Activated CD8-positive, alpha-beta memory T cell treated with anti-CD3 and anti-CD28 coated beads for 36 hours (primary cell): ENCODE results near the gene TJP2. TPM values are rescaled to one million over a fixed set of nuclear protein-coding genes. Genes with fewer than 3 reads are reported as not detected.

Experiments
- CTCF ChIA-PET: fragments of 350-600 bp; sonication (Branson Sonifier 250); formaldehyde crosslinking; loops from one replicate; lab custom pipeline; 2021; ENCODE audit warnings: antibody characterized with exemption; lab: Charles Lee
- POLR2A ChIA-PET: fragments of 350-600 bp; sonication (Branson Sonifier 250); formaldehyde crosslinking; loops from one replicate; lab custom pipeline; 2021; ENCODE audit warnings: antibody characterized with exemption; lab: Charles Lee
- total RNA-seq, 2 experiments: library from RNA; stranded (reverse); gene quantifications; one replicate each; pipeline ENCODE4 v1.2.3, GENCODE V29; 2021

Gene TJP2
- total RNA-seq, 2 experiments from 2014 or later, result 14.1 to 16.6 TPM

- CTCF ChIA-PET, result interaction anchor here (1.0 kb wide), 1 partner anchor 146 kb away, joined by 4 read pairs; the partner anchor contains the start of gene FXN
- POLR2A ChIA-PET, result no interaction called here
Measured at GRCh38 chr9:69181908-69182353, 7.9 kb downstream of the TJP2 start.

GRCh38 chr9:69184266-69184665 lies 10.2 kb downstream of the TJP2 start:
- CTCF ChIA-PET, result interaction anchor here (0.7 to 1.5 kb wide), 2 partner anchors 9 kb away, joined by 3 to 5 read pairs; no protein-coding TSS in a partner anchor
- POLR2A ChIA-PET, result no interaction called here

DNA sequence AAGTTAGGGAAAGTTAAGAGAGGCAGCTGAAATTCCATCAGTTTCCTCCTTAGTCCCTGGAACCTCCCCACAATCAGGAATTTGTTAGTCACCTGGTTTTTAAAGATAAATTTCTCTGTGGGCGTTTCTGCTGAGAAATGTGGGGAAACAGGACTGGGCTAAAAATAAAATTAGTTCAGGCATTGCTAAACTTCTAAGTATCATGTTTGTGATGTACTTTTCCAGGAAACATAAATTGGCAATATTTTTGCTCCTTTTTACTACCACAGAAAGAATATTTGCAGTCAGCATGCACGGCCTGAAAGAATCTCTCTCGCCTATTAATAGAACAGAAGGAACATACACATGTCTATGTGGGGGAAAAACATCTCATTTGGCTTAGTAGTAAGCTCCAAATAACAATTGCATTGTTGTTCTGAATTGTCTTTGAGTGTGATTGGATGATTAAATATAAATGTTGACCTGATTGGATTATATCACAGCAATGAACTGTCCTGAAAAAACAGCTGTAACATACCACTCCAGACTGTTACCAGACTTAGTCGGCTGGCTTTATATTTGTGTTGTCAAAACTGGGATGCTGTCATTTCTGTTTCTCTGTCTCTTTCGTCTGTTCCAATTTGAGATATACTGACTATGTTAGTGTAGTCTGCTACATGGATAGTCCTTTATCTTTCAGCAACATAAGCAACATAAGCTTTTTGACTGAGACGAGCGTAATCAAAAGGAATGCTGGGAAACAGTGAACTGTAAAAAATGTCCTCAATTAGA lies 12.9 kb downstream of the TJP2 start:
- ChIA-PET CTCF (no interaction called here), POLR2A (interaction anchor here (1.2 kb wide), 1 partner anchor 12 kb away, joined by 3 read pairs; no protein-coding TSS in a partner anchor)

DNA sequence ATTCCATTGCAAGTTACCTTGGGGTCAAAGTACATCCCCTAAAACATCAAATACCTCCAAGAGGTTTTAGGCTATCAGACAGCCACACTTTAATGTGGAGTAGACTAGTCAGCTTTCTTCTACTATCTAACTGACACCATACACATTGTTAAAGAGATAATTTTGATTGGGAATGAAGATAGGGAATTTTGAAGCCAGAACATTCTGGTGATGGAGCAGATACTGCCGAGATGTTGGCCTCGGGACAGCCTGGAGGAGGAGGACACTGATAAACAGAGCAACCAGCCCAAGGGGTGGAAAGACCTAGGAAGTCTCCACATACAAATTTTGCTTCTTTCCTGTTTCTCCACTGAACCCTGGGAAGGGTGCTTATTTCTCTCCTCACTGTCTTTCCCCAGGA lies 14.9 kb downstream of the TJP2 start:
- POLR2A ChIA-PET, result no interaction called here
- CTCF ChIA-PET, result no interaction called here

DNA sequence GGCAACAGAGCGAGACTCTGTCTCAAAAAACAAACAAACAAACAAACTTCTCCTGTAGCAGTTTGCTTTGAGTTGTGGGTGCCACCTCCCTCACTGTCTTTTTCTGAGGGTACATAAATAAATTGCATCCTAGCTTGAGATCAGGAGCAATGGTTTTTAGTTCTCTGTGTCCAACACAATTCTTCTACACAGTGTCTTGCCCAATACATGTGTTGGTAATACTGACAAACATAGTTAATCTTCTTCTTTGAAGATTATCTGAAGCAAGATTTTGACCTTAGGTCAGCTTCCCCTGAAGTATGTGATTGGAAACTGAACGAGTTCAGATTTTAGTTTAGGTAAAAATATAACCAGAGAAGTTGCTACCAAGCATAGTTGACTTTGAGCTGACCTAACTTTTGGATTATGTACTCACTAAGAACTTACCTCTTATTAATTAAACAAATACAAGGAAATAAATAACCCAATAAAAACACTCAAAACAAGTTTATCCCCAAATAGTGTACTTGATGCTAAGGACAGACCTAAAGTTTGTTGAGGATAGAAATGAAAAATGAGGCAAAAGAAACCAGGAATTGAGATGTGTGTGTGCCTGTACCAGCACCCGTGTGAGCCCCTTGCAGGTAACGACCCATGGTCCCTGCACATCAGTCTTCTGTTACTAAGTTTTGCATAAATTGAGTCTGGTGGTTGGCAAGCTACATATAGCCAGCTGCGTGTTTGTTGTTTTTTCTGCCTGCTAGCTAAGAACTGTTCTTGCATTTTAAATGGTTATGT lies 16.2 kb downstream of the TJP2 start:
- POLR2A ChIA-PET, result no interaction called here
- CTCF ChIA-PET, result no interaction called here

DNA sequence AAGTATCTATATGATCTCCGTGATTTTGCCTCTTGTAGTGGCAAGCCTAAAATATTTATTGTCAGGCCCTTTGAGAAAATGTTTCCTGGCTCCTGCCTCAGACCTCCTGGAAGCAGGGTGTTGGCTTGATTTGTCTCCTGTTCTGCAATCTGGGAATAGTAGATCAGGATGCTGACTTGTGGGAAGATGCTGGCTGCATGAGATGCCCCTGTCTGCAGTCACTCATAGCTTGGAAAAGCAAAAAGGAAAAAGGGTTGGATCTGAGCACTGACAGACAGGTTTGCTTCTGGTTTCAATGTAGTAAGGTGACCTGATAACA lies 16.7 kb downstream of the TJP2 start:
- ChIA-PET CTCF (no interaction called here), POLR2A (no interaction called here)

- CTCF ChIA-PET, result interaction anchor here (2.4 kb wide), 1 partner anchor 138 kb away, joined by 17 read pairs; no protein-coding TSS in a partner anchor
- POLR2A ChIA-PET, result no interaction called here
Measured at GRCh38 chr9:69191231-69191630, 17.2 kb downstream of the TJP2 start.

GRCh38 chr9:69192214-69192613 lies 18.1 kb downstream of the TJP2 start:
- CTCF ChIA-PET, result interaction anchor here (0.6 to 3.2 kb wide), 5 partner anchors 70 to 164 kb away, joined by 3 to 17 read pairs (median 4); partner anchors contain the start of gene FXN
- POLR2A ChIA-PET, result no interaction called here

DNA sequence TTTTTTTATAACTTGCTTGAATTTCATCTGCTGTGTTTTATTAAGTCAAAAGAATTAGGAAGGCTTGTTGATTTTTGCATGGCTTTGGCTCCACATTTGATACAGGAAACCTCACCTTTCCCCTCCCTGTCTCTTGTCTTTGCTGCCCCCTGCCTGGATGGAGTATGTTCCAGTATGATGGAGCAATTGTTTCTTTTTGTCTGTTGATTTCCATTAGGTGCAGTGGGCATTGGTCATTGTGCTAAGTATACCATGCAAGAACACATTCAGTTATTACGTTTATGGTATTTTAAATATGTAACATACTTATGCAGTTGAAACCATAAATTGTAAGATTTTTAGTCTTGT lies 19.6 kb downstream of the TJP2 start:
- ChIA-PET CTCF (interaction anchor here (0.6 to 3.2 kb wide), 14 partner anchors 10 to 613 kb away, joined by 3 to 17 read pairs (median 4); partner anchors contain the start of gene FXN), POLR2A (interaction anchor here (0.7 kb wide), 1 partner anchor 72 kb away, joined by 3 read pairs; no protein-coding TSS in a partner anchor)

DNA sequence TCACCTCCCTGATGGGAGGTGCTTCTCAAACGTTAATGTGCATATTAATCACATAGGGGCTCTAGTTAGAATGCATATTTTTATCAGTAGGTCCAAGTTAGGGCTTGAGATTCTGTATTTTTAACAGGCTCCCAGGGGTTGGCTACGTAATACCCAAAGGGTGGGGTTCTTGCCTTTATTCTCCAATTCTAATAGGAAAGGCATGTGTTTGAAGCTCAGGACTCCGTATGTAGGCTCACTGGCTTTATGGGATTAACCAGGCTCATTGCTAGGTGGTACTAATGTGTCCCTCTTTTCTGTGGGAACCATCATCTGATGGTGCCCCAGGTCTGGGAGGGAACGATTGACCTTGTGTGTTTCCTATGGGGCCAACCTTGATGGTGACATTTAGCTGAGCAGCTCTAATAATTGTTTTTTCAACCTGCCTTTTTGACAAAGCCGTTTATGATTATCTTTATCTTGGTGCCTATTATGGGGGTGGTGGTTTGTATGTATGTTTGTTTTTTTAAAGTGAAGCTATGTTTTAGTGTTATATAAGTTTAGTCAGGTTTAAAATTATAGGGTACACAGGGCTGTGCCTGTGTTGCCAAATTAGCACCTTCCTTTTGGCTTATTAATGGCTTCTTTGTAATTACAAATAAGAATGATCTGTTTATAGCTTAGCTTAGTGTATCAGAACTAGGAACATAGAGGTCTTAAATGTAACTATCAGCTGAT lies 20.8 kb downstream of the TJP2 start:
- ChIA-PET CTCF (interaction anchor here (0.9 to 3.2 kb wide), 4 partner anchors 37 to 159 kb away, joined by 3 to 12 read pairs (median 6); partner anchors contain the start of gene FXN), POLR2A (no interaction called here)

DNA sequence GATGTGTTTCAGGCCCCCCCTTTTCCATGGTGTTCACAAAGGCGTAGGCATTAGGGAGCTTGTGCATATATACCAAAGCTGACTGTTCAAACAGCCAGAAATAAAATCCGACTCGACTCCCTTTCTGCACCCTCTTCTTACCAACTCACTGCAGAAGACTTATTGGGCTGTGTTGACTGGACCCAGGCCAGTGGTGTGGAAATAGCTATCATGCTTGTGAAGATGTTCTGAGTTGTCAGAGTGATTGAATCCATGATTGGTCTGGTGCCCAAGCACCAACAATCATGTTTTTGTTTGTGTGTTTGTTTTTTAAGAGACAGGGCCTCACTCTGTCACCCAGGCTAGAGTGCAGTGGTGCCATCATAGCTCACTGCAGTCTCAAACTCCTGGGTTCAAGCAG lies 21.6 kb downstream of the TJP2 start:
- ChIA-PET POLR2A (no interaction called here), CTCF (interaction anchor here (0.6 to 2.1 kb wide), 4 partner anchors 74 to 160 kb away, joined by 3 to 9 read pairs (median 4); partner anchors contain the start of gene FXN)

- ChIA-PET CTCF (no interaction called here), POLR2A (no interaction called here)
Measured at GRCh38 chr9:69197687-69198086, 23.6 kb downstream of the TJP2 start.

GRCh38 chr9:69198521-69199220 lies 24.6 kb downstream of the TJP2 start:
- POLR2A ChIA-PET, result no interaction called here
- CTCF ChIA-PET, result interaction anchor here (0.8 kb wide), 1 partner anchor 163 kb away, joined by 3 read pairs; the partner anchor contains the start of gene FXN

GRCh38 chr9:69199769-69200470 lies 25.8 kb downstream of the TJP2 start:
- ChIA-PET POLR2A (no interaction called here), CTCF (interaction anchor here (0.8 kb wide), 1 partner anchor 165 kb away, joined by 3 read pairs; the partner anchor contains the start of gene FXN)

GRCh38 chr9:69202556-69202955 lies 28.5 kb downstream of the TJP2 start:
- CTCF ChIA-PET, result interaction anchor here (1.0 kb wide), 1 partner anchor 167 kb away, joined by 3 read pairs; the partner anchor contains the start of gene FXN
- POLR2A ChIA-PET, result no interaction called here

DNA sequence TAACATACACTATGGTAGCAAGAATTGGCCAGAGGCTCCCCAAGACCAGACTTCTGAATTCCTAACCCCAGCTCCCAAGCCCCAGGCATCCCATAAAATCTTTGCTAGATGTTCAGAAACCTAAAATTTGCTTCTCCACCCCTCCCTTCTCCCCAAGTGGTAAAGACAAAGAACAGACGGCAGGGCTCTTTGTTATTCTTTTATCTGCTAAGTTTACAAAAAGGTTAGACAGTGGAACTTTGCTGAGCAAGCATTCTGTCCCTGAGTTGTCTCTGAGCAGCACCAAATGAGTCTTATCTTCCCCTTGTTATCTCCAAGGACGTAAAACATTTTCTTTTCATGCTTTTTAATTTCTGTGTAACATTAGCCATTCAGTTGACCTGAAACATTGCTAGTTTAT lies 30.2 kb downstream of the TJP2 start:
- CTCF ChIA-PET, result no interaction called here
- POLR2A ChIA-PET, result no interaction called here

- ChIA-PET POLR2A (no interaction called here), CTCF (no interaction called here)
Measured at GRCh38 chr9:69204849-69205248, 30.8 kb downstream of the TJP2 start.

DNA sequence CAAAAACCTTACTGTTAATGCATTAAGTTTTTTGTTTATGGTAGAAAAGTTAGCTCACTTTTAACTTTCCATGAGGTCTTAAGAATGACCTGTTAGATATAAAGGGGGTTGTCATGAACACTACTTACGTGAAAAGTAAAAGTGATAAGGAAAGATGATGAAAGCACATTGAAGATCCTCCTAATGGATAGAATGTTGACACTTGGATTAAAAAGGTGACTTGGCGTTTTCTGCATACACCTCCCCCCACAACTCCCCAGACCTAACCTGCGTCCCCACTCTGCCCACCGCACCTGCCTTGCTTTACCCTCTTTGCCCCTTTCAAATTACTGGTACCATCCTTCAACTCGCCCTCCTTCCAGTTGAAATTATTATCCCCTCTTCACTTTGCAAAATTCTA lies 32.0 kb downstream of the TJP2 start:
- ChIA-PET CTCF (no interaction called here), POLR2A (no interaction called here)
